Endodermal cell (in vitro differentiated cells): ENCODE measurements around the gene HDLBP. TPM values are rescaled to one million over a fixed set of nuclear protein-coding genes. Genes with fewer than 3 reads are reported as not detected.
A peak's percentile ranks its signal among the peaks of the same experiment; 100 is the strongest.

Source experiments
- DNase-seq: peaks from one replicate; pipeline ENCODE4 v3.0.0-alpha.2; 2017
- H3K27ac ChIP-seq: 2 replicates; pipeline ENCODE4 v1.5.1; 2013; ENCODE audit warnings: mild to moderate bottlenecking, low read depth, low read length, moderate library complexity
- H3K27me3 ChIP-seq: 2 replicates; pipeline ENCODE4 v1.6.1; 2013; ENCODE audit warnings: mild to moderate bottlenecking, low read length, moderate library complexity; ENCODE audit not compliant: insufficient read depth, control insufficient read depth, poor library complexity, severe bottlenecking
- H3K36me3 ChIP-seq: 2 replicates; pipeline ENCODE4 v1.7.0; 2013; ENCODE audit warnings: mild to moderate bottlenecking, low read length, moderate library complexity; ENCODE audit not compliant: control insufficient read depth, insufficient read depth
- H3K4me1 ChIP-seq: one replicate; pipeline ENCODE4 v1.7.0; 2013; ENCODE audit warnings: low read length; ENCODE audit not compliant: control insufficient read depth, insufficient read depth
- H3K4me3 ChIP-seq: 2 replicates; pipeline ENCODE4 v1.5.1; 2013; ENCODE audit warnings: mild to moderate bottlenecking, low read length, moderate library complexity
- H3K9ac ChIP-seq: 2 replicates; pipeline ENCODE4 v1.6.1; 2013; ENCODE audit warnings: mild to moderate bottlenecking, low read length, moderate library complexity; ENCODE audit not compliant: poor library complexity, severe bottlenecking; ENCODE audit errors: extremely low read depth
- H3K9me3 ChIP-seq: 2 replicates; pipeline ENCODE4 v1.6.1; 2013; ENCODE audit warnings: mild to moderate bottlenecking, low read length, moderate library complexity; ENCODE audit not compliant: control insufficient read depth
- H3K27ac Mint-ChIP-seq: 2 replicates; pipeline ENCODE4 v1.8.0; 2020; ENCODE audit warnings: mixed read lengths
- H3K27me3 Mint-ChIP-seq: 2 replicates; pipeline ENCODE4 v1.8.0; 2021; ENCODE audit warnings: mild to moderate bottlenecking, mixed read lengths; ENCODE audit not compliant: insufficient read depth
- H3K36me3 Mint-ChIP-seq: 2 replicates; pipeline ENCODE4 v1.8.0; 2020; ENCODE audit warnings: low read depth, mixed read lengths
- H3K4me1 Mint-ChIP-seq: 2 replicates; pipeline ENCODE4 v1.8.0; 2020; ENCODE audit warnings: mixed read lengths
- H3K4me3 Mint-ChIP-seq: 2 replicates; pipeline ENCODE4 v1.8.0; 2020; ENCODE audit warnings: mild to moderate bottlenecking, moderate library complexity, mixed read lengths
- H3K9me3 Mint-ChIP-seq: 2 replicates; pipeline ENCODE4 v1.8.0; 2020; ENCODE audit warnings: mild to moderate bottlenecking, mixed read lengths
- CTCF ChIP-seq: fragments of 200-600 bp; sonication (generic); conservative IDR thresholded peaks from 2 replicates; pipeline ENCODE4 v1.5.0; 2021; ENCODE audit warnings: antibody characterized with exemption, mild to moderate bottlenecking
- WGBS, 2 experiments: methylation state at CpG; one replicate each; pipeline versions ENCODE4 v1.1.5 to v1.1.7; 2013; ENCODE audit warnings: missing lambda C conversion rate in 2 of 2, mixed read lengths in 1 of 2; ENCODE audit not compliant: insufficient coverage in 1 of 2, insufficient read length in 1 of 2; 5-methylcytosine and 5-hydroxymethylcytosine counted together
- total RNA-seq, 2 donors: library from RNA; stranded (reverse); fragmentation: NEBNext Ultra II Directional in 1 of 2; extraction: Animal tissue kit (Norgen Biotek cat#: 25700) in 1 of 2; gene quantifications; 2 replicates in 1 of 2; 3 replicates in 1 of 2; pipeline ENCODE4 v1.2.1, GENCODE V29; 2021

HDLBP gene
- total RNA-seq, 2 donors from 2014 or later = 344 to 374 TPM

DNA sequence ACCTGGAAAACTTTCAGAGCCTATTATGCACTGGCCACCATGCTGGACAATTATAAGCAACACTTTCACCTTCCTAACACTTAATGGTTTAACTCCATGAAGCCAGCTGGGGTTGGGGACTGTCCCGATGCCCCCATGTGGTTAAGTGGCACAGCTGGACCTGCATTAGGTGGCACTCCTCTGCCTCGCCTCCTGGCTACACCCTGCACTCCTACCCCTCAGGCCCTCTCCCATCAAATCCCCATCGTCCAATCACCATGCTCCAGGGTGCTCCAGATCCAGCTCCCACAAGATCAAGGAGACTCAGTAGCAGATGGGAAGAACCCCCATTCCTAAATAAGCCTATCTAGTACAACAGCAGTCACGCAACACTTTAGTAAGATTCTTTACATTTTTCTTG lies 53.8 kb downstream of the HDLBP start:
- Mint-ChIP-seq H3K9me3 (no peaks in the 10 kb centered on the region), H3K27me3 (no peaks in the 10 kb centered on the region), H3K36me3 (peaks cover 85% of the 10 kb centered on the region), H3K27ac (peak overlapping the region; percentile 41), H3K4me3 (no peak overlapping the region), H3K4me1 (no peaks in the 10 kb centered on the region)
- Histone ChIP-seq H3K36me3 (peaks cover 92% of the 10 kb centered on the region), H3K27me3 (no peaks in the 10 kb centered on the region), H3K4me3 (no peak overlapping the region), H3K27ac (no peak overlapping the region), H3K9ac (no peak overlapping the region), H3K9me3 (no peaks in the 10 kb centered on the region), H3K4me1 (no peaks in the 10 kb centered on the region)
- WGBS, 2 experiments = 93 to 100% methylated on average over 2 to 4 of the region's 4 CpGs
- DNase-seq = no peak
- TF ChIP-seq CTCF = no peak

- H3K9me3 ChIP-seq = no peaks in the 10 kb centered on the region
- no peaks in the 10 kb centered on the region for H3K9me3 Mint-ChIP-seq
- no peak for TF ChIP-seq CTCF
- H3K27ac Mint-ChIP-seq = no peak overlapping the region
- no peaks in the 10 kb centered on the region for H3K4me1 Mint-ChIP-seq
- peaks cover 85% of the 10 kb centered on the region for H3K36me3 Mint-ChIP-seq
- H3K4me3 ChIP-seq = no peak overlapping the region
- no peaks in the 10 kb centered on the region for H3K27me3 ChIP-seq
- H3K9ac ChIP-seq = no peak overlapping the region
- DNase-seq = no peak
- H3K36me3 ChIP-seq = peaks cover 92% of the 10 kb centered on the region
- H3K27me3 Mint-ChIP-seq = no peaks in the 10 kb centered on the region
- no peak overlapping the region for H3K4me3 Mint-ChIP-seq
- no peak overlapping the region for H3K27ac ChIP-seq
- WGBS, 2 experiments = 95 to 100% methylated on average over 3 of the region's 3 CpGs
- no peaks in the 10 kb centered on the region for H3K4me1 ChIP-seq
These were observed 54.6 kb downstream of the HDLBP start for GRCh38 chr2:241260911-241261310.

DNA sequence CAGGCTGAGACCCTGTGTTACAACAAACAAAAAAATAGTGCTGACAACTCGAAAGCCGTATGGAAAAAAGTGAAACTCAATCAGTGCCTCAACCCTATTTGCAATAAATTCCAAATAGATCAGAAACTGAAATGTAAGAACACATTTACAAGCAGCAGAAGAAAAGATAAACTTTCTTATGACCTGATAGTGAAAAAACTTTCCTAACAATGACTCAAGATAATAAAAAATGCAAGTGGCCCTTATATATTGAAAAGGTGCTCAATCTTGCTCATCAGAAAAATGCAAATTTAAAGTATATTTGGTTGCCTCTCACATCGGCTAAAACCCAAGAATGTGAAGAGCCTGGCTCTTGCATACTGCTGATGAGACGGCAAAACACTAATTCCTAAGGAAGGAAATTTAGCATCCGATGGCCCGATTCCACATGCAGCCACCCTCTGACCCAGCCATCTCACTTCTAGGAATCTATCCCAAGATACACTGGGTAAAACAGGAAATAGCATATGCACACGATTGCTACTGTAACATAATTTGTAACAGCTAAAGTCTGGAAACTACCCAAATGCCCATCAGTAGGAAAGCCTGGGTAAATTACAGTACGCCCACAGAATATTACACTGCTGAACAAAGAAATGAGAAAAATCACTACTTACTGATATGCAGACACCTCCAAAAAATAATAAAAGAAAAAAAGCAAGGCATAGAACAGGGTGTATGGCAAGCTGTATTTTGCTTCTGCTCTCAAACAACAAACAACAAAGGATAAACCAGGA lies 56.8 kb downstream of the HDLBP start:
- no peaks in the 10 kb centered on the region for H3K4me1 ChIP-seq
- Mint-ChIP-seq H3K27me3 (no peaks in the 10 kb centered on the region), H3K27ac (peak overlapping the region; percentile 0), H3K36me3 (peaks cover 88% of the 10 kb centered on the region), H3K4me1 (no peaks in the 10 kb centered on the region), H3K4me3 (no peak overlapping the region), H3K9me3 (no peaks in the 10 kb centered on the region)
- peaks cover 95% of the 10 kb centered on the region for H3K36me3 ChIP-seq
- no peak overlapping the region for H3K9ac ChIP-seq
- no peaks in the 10 kb centered on the region for H3K9me3 ChIP-seq
- WGBS, 2 experiments = 91 to 98% methylated on average over 8 of the region's 8 CpGs
- DNase-seq = no peak
- no peak overlapping the region for H3K4me3 ChIP-seq
- TF ChIP-seq CTCF = no peak
- no peak overlapping the region for H3K27ac ChIP-seq
- H3K27me3 ChIP-seq = no peaks in the 10 kb centered on the region
